ENCODE measurements around the gene SPPL2B.

SPPL2B gene

DNA sequence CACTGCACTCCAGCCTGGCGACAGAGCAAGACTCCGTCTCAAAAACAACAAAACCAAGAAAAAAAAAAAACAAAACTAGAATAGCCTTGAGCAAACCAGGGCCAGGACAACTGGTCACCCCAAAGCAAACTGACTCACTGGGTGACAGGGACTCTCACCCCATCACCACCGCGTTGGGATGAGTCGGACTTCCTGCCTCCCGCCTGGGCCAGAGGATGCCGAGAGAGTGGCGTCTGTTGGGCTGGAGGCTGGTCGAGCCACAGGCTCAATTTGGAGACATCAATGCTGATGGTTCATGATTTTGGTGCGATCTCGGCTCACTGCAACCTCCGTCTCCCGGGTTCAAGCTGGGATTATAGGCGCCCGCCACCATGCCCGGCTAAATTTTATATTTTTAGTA is 43.2 kb downstream of the SPPL2B start:
- in situ Hi-C loops (cut with HindIII; ENCODE audit: low sequenced_read_pairs) = no loop called here
- H3K4me3 ChIP-seq (ENCODE audit: low read depth, low read length) = no peak overlapping the region
- no peak for DNase-seq (ENCODE audit: low read depth, low spot score)
- TF ChIP-seq, protein P1, sequence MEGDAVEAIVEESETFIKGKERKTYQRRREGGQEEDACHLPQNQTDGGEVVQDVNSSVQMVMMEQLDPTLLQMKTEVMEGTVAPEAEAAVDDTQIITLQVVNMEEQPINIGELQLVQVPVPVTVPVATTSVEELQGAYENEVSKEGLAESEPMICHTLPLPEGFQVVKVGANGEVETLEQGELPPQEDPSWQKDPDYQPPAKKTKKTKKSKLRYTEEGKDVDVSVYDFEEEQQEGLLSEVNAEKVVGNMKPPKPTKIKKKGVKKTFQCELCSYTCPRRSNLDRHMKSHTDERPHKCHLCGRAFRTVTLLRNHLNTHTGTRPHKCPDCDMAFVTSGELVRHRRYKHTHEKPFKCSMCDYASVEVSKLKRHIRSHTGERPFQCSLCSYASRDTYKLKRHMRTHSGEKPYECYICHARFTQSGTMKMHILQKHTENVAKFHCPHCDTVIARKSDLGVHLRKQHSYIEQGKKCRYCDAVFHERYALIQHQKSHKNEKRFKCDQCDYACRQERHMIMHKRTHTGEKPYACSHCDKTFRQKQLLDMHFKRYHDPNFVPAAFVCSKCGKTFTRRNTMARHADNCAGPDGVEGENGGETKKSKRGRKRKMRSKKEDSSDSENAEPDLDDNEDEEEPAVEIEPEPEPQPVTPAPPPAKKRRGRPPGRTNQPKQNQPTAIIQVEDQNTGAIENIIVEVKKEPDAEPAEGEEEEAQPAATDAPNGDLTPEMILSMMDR (IDR thresholded peaks at IDR 0.05; ENCODE audit: low read depth, low read length) = no peak

- no peak overlapping the region for H3K4me3 ChIP-seq (ENCODE audit: low read depth, low read length)
- in situ Hi-C loops (cut with HindIII; ENCODE audit: low sequenced_read_pairs) = no loop called here
- TF ChIP-seq, protein P1 (IDR thresholded peaks at IDR 0.05; ENCODE audit: low read depth, low read length) = no peak
- DNase-seq (ENCODE audit: low read depth, low spot score) = no peak
These were observed 43.7 kb downstream of the SPPL2B start for GRCh38 chr19:2372076-2372612.

- in situ Hi-C loops (cut with HindIII; ENCODE audit: low sequenced_read_pairs) = no loop called here
- no peak overlapping the region for H3K4me3 ChIP-seq (ENCODE audit: low read depth, low read length)
- DNase-seq (ENCODE audit: low read depth, low spot score) = no peak
- TF ChIP-seq, protein P1 (IDR thresholded peaks at IDR 0.05; ENCODE audit: low read depth, low read length) = no peak
These were observed 46.3 kb downstream of the SPPL2B start for GRCh38 chr19:2374808-2375207.

GRCh38 chr19:2375353-2376121 is 47.1 kb downstream of the SPPL2B start:
- no peak overlapping the region for H3K4me3 ChIP-seq (ENCODE audit: low read depth, low read length)
- TF ChIP-seq, protein P1 (IDR thresholded peaks at IDR 0.05; ENCODE audit: low read depth, low read length) = no peak
- in situ Hi-C loops (cut with HindIII; ENCODE audit: low sequenced_read_pairs) = no loop called here
- DNase-seq (ENCODE audit: low read depth, low spot score) = no peak

DNA sequence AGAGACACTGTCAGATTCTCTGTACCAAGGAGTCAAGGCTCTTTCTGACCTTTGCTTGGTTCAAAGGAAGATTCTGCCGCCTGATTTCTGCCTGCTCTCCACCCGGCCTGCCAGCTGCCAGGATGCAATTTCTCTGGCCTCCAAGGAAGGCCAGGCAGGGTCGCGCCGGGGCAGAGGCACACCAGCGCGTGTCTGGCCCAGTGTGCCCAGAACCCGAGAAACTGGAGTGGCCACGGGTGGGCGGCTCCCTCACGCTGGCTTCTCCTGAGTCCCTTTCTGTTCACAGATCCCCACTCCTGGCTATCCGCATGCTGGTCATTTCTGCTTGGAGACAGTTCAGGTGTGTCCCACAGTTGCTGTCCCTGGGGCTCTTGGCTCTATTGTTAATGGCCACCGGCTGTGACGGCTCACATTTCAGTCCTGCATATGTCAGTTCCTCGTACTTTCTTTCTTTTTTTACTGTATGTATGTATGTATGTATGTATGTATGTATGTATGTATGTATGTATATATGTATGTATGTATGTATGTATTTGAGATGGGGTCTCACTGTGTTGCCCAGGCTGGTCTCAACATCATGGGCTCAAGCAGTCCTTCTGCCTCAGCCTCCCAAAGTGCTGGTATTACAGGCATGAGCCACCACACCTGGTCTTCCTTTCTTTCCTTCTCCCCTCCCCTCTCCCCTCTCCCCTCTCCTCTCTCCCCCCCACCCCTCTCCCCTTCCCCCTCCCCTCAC is 48.5 kb downstream of the SPPL2B start:
- TF ChIP-seq, protein P1 (IDR thresholded peaks at IDR 0.05; ENCODE audit: low read depth, low read length) = no peak

DNA sequence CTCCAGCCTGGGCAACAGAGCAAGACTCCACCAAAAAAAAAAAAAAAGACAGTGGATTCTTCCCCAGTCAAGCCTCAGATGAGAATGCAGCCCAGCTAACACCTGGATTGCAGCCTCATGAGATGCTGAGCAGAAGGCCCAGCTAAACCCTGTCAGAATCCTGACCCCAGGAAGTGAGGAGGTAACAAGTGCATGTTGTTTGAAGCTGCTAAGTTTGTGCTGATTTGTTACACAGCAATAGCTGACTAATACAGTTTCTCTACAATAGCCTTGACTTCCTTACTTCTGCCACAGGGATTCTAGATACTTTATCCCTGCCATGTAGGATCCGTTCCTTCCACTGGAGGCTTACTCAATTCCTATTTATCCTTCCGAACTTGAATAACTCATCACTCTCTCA is 52.1 kb downstream of the SPPL2B start:
- TF ChIP-seq, protein P1 (IDR thresholded peaks at IDR 0.05; ENCODE audit: low read depth, low read length) = no peak
- in situ Hi-C loops (cut with HindIII; ENCODE audit: low sequenced_read_pairs) = no loop called here
- DNase-seq (ENCODE audit: low read depth, low spot score) = no peak
- no peak overlapping the region for H3K4me3 ChIP-seq (ENCODE audit: low read depth, low read length)

More for the DNA sequence above, 48.5 kb downstream of the SPPL2B start:
- no peak for DNase-seq (ENCODE audit: low read depth, low spot score)
- H3K4me3 ChIP-seq (ENCODE audit: low read depth, low read length) = no peak overlapping the region
- in situ Hi-C loops (cut with HindIII; ENCODE audit: low sequenced_read_pairs) = no loop called here
